Brain pericyte (primary cell): ENCODE measurements around the gene ELF2.
A peak's percentile ranks its signal among the peaks of the same experiment; 100 is the strongest.
"Not testable (repeated sequence)": the region's sequence is repeated elsewhere in the genome, so short reads cannot be mapped to it uniquely, and the experiment has no call there.

ENCODE experiments used
- DNase-seq: peaks from one replicate; pipeline ENCODE4 v3.0.0-alpha.2; 2012; ENCODE audit warnings: low read depth, low spot score

ELF2 gene

DNA sequence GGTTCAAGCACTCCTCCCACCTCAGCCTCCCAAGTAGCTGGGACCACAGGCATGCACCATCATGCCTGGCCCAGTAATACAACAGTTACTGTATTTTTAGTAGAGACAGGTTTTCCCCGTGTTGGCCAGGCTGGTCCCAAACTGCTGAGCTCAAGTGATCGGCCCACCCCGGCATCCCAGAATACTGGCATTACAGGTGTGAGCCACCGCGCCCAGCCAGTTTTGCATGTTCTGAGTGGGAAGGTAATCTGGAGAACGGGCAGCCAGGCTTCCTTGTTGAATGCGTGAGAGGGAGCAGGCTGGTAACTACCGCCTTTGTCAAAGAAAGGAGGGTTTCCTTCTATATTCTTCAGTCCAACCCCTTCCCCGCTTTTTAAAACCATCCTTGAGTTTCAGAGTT is 152.3 kb downstream of the ELF2 start:
- no peak for DNase-seq

DNA sequence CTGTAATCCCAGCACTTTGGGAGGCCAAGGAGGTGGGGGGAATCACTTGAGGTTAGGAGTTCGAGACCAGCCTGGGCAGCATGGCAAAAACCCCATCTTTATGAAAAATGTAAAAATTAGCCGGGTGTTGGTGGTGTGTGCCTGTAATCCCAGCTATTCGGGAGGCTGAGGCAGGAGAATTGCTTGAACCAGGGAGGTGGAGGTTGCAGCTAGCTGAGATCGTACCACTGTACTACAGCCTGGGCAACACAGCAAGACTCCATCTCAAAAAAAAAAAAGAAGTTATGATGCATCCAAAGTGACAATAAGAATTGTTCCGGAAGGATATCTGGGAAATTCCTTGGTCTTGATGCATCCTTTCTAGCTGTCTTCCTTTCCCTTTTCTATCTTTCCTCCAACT is 154.2 kb downstream of the ELF2 start:
- no peak for DNase-seq

DNA sequence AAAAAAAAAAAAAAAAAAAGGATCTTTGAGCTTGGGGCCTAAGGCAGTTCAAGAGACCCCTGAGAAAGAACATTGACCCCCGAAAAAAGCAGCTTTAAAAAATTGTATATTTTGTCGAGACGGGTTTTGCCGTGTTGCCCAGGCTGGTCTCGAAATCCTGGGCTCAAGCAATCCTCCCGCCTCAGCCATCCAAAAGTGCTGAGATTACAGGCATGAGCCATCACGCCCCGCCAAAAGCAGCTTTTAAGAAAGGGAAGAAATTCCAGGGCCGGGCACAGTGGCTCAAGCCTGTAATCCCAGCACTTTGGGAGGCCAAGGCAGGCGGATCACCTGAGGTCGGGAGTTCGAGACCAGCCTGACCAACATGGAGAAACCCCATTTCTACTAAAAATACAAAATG is 155.9 kb downstream of the ELF2 start:
- not testable (repeated sequence) for DNase-seq

DNA sequence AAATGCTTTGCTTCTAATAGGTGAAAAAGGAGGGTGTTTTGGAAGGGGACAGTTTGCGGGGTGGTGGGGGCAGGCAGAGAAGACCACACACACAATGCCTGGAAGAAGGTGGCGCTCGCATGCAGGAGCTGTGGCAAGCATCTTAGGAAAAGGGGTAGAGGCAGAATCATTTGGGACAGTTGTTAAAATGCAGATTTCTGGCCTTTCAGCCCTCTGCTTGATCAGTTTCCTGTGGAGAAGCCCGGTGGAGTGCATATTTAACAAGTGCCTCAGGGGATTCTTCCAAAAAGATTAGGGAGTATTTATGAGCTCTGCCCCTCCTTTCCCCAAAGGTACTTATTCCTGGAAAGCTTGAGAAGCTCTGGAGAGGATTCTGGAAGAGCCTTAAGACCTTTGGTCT is 156.6 kb downstream of the ELF2 start:
- no peak for DNase-seq

DNA sequence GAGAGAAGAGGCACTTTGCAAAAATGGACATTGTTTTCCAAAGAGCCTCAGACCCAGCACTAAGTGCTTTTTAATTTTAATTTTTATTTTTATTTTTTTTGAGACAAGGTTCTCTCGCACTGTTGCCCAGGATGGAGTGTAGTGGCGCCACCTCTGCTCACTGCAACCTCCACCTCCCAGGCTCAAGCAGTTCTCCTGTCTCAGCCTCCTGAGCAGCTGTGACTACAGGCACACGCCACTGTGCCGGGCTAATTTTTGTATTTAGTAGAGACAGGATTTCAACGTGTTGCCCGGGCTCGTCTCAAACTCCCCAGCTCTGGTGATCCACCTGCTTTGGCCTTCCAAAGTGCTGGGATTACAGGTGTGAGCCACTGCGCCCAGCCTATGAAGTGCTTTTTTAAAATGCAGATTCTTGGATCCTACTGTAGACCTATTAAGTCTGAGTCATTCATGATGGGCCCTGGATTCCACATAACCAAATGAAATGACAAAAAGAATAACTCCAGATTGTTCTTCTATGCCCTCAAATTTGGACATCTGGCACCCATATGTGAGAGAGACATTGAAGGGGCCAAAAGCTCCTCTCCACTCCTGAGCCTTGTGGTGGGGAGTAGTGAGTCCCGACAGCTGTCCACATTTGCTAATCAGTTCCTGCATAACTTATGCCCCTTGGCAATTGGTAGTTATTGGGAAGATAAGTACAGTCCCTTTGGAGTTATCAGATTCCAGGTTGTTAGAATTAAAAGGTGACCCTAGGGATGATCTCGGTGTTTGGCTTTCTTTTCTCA is 157.9 kb downstream of the ELF2 start:
- DNase-seq, result no peak

DNA sequence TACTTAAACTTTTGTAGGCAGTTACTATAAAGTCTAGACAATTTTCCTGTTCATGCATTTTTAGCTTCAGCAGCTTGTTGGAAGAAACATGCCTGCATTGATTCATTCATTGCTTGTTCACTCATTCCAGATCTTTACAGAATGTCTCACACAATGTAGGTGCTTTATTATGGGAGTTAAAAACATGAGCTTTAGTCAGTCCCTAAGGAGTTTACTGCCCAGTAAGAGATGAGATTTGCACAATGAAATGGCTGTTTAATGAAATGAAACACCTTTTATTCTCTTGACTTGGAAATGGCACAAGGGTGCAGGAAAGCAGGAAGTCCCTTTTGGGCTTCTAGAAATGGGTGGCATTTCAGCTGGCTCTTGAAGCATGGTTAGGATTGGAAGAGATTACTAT is 158.5 kb downstream of the ELF2 start:
- DNase-seq, result no peak

DNA sequence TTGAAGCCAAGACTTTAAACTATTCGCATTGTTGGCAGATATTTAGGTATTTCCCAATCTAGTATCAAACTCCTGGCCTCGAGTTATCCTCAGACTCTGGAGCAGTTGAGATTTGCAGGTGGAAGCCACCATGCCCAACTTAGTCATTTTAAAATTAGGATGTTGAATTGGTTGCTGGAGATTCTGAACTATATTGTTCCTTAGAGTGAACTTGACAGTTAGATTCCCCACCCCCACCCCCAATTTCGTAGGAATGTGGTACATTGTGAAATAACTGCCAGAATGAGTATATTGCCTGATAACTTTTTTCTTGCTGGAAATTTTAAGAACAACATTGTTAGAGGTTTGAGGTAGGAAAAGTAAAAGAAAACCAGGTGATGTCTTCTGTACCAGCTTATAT is 159.2 kb downstream of the ELF2 start:
- no peak for DNase-seq

DNA sequence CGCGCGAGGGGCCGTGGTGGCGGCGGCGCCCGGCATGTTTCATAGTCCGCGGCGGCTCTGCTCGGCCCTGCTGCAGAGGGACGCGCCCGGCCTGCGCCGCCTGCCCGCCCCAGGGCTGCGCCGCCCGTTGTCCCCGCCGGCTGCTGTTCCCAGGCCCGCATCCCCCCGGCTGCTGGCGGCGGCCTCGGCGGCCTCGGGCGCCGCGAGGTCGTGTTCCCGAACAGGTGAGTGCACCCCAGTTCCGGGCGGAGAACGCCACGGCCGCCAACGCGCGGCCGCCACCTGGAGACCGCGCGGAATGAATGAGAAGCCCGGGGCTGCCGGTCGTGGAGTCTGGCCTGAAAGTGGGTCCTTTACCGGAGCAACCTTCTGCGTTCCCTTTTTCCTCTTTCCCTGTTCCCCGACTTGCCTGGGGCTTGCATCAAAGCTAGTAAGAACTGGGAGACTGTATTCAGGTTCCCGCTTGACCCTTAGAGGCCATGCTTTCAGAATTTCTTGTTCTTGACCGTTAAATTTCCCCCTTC is 161.0 kb downstream of the ELF2 start:
- no peak for DNase-seq

DNA sequence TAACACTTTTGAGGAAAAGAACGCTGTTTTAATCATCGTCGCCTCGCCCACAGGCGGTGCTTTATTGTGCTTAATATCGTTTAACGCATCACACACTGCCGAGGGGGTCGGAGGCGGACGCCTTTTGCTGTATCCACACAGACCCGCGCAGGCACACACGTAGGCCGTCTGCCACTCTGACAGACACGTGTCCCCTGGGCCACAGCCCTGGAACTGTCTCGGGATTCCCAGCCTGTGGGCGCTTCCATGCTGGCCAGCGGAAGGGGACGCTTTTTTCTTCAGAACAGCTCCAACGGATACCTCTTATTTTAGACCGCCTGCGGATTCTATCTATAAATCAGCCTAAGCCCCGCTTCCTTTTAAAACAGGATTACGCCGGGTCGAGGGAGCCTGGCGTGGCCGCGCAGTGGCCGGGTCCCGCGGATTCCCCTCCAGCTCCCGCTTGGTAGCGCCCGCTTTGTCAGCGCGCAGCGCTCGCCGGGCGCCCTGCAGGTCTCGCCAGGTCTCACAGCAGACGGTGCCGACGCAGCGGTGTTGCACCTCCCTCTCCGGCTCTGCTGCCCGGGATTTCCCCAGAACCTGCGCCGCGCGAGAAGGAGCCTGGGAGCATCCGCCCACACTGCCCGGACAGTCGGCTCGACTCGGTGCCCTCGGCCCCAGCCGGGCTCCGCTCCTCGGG is 161.6 kb downstream of the ELF2 start, which contains the start of gene NOCT:
Gene NOCT (plus strand): TSS at position 513 of the 679 bp plus-strand sequence. CDS start 201 bp downstream, outside the sequence.
- DNase-seq, result peak; percentile 61

DNA sequence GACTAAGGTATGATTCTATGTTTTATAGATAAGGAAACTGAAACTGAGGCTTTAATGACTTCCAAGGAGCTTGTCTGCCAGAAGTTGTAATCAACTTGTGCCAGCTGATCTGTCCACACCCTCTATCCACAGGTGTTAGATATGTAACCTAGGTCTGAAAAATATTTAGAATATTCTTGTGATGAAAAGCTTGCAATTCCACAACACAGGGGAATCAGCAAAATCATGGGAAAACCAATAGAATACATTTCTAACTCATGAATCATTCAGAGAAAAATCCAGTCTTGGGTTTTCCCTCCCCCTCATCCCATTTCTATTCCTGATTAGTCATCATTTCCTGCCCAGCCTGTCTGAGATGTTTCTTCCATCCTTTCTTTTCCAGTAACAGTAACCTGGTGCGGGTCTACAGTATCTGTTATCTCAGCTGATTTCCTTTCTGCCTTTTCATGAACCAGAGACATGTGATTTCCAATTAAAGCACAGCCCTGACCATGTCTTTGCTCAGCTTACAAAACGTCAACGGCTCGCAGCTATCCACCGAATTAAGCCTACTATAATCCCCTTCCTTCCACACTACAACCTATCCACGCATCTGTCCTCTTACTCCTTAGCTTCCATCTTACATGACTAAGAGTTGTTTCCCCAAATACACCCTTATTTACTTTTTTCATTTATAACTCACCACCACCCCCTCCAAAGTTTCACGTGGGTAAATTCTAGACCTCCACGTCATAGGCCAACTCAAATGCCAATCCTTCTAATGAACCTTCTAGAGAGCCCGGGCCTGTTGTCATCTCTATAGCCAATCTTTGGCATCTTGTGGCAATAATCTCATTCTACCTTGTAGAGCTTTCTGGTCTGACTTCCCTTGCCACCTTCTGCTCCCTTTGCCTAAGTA is 162.4 kb downstream of the ELF2 start:
- peak; percentile 50 for DNase-seq

DNA sequence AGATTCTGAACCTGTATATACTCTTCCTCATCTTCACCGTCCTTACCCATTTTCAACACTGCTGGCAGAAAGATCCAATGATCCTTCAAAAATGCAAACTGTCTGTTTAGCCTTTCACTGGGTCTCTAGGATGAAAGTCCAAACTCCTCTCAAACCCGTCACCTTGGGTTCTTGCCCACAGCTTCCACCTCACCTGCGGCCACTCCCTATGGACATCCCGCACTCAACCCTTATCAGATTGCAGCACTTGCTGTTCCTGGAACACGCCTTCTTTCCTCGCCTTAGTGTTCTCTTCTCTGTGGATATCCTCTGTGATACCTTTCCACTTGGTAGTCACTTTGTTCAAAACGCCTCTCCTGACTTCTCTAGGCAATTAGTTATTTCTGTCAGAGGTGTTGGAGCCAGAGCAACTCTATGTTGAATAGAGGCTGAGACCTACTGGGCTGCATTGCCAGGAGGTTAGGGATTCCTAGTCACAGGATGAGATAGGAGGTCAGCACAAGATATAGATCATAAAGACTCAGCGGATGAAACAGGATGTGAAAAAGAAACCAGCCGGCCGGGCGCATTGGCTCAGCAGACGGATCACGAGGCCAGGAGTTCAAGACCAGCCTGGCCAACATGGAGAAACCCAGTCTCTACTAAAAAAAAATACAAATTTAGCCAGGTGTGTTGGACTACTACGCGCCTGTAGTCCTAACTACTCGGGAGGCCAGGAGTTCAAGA is 165.6 kb downstream of the ELF2 start:
- no peak for DNase-seq

DNA sequence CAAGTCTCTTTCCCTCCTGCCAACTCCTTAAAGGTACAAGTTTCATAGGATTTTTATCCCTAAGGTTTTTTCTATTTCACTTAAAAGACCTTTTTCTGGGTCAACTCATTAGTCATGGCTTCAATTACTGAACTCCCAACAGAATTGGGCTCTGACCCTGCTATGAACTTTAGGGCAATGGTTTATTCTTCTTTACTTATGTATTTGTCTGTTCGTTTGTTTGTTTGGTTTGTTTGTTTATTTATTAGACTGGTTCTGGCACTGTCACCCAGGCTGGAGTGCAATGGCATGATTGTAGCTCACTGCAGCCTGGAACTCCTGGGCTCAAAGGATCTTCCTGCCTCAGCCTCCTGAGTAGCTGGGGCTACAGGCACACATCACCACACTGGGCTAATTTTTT is 167.3 kb downstream of the ELF2 start:
- DNase-seq, result no peak

DNA sequence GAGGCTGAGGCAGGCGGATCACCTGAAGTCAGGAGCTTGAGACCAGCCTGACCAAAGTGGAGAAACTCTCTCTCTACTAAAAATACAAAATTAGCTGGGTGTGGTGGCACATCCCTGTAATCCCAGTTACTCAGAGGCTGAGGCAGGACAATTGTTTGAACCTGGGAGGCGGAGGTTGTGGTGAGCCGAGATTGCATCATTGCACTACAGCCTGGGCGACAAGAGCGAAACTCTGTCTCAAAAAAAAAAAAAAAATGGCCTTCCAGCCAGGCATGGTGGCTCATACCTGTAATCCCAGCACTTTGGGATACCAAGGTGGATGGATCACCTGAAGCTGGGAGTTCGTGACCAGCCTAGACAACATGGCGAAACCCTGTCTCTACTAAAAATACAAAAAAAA is 168.7 kb downstream of the ELF2 start:
- not testable (repeated sequence) for DNase-seq

DNA sequence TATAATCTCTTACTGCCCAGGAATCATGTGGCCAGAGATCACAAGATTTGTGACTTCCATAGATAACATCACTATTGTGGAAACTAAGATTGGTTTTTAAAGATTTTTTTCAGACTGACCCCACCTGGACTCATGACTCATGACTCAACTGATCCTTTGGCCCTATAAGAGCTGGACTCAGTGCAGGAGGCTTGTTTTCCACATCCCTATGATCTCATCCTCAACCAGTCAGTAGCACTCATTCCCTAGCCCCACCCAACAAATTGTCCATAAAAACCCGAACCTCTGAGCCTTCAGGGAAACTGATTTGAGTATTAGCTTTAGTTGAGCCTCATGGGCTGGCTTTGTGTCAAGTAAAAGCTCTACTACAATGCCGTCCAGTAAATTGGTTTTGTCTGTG is 169.4 kb downstream of the ELF2 start:
- no peak for DNase-seq
